SK-N-SH (cell line): ENCODE measurements around the gene SH3BP4. TPM values are rescaled to one million over a fixed set of nuclear protein-coding genes. Genes with fewer than 3 reads are reported as not detected.

Experiments used
- CTCF ChIA-PET: fragments of 300-600, 350-600 bp; formaldehyde crosslinking; extraction: SDS; loops from one replicate; lab custom pipeline; 2021; lab: Yijun Ruan, JAX
- POLR2A ChIA-PET: fragments of 350-600 bp; sonication (Branson Sonifier 250); formaldehyde crosslinking; extraction: SDS; loops from one replicate; lab custom pipeline; 2020; ENCODE audit warnings: antibody characterized with exemption, inconsistent platforms; lab: Yijun Ruan, JAX
- DNase-seq: peaks from one replicate; pipeline ENCODE4 v3.0.0; 2012
- H2AFZ ChIP-seq: fragments of 200-600 bp; sonication (generic); 2 replicates; pipeline ENCODE4 v1.8.1; 2016; ENCODE audit warnings: antibody characterized with exemption, mild to moderate bottlenecking, low read depth
- H3F3A ChIP-seq: fragments of 200-600 bp; sonication (generic); replicated peaks from 2 replicates; pipeline ENCODE3; 2016; ENCODE audit warnings: antibody characterized with exemption, mild to moderate bottlenecking; ENCODE audit not compliant: insufficient read depth
- H3K27ac ChIP-seq, 2 experiments: fragments of 200-500 bp in 1 of 2; fragments of 200-600 bp in 1 of 2; sonication (Bioruptor generic) in 1 of 2; sonication (generic), shearing (Covaris generic) in 1 of 2; 2 replicates each; pipeline versions ENCODE4 v1.5.1 to v1.6.1; 2014 to 2016; ENCODE audit warnings: low read depth in 2 of 2, inconsistent platforms in 1 of 2, low read length in 1 of 2, mild to moderate bottlenecking in 1 of 2, mixed read lengths in 1 of 2
- H3K27me3 ChIP-seq: fragments of 200-600 bp; sonication (generic), shearing (Covaris generic); 2 replicates; pipeline ENCODE4 v1.6.1; 2016; ENCODE audit warnings: mixed run types; ENCODE audit not compliant: insufficient read depth
- H3K36me3 ChIP-seq, 2 experiments: fragments of 200-500 bp in 1 of 2; fragments of 200-600 bp in 1 of 2; sonication (Bioruptor generic) in 1 of 2; sonication (generic) in 1 of 2; replicated peaks in 1 of 2; 2 replicates each; pipeline versions ENCODE3 to v1.5.1; 2014 to 2016; ENCODE audit warnings: low read length in 1 of 2, mild to moderate bottlenecking in 1 of 2; ENCODE audit not compliant: insufficient read depth in 2 of 2, control insufficient read depth in 1 of 2
- H3K4me1 ChIP-seq, 2 experiments: fragments of 200-500 bp in 1 of 2; fragments of 200-600 bp in 1 of 2; sonication (Bioruptor generic) in 1 of 2; sonication (generic), shearing (Covaris generic) in 1 of 2; 2 replicates each; pipeline versions ENCODE4 v1.5.1 to v1.6.1; 2014 to 2016; ENCODE audit warnings: low read depth in 1 of 2, low read length in 1 of 2, mixed run types in 1 of 2; ENCODE audit not compliant: insufficient read depth in 2 of 2, control insufficient read depth in 1 of 2
- H3K4me2 ChIP-seq: fragments of 200-600 bp; sonication (generic), shearing (Covaris generic); 2 replicates; pipeline ENCODE4 v1.6.1; 2017; ENCODE audit warnings: mixed run types
- H3K4me3 ChIP-seq, 2 experiments: fragments of 200-500 bp in 1 of 2; fragments of 200-600 bp in 1 of 2; sonication (Bioruptor generic) in 1 of 2; sonication (generic), shearing (Covaris generic) in 1 of 2; 2 replicates each; pipeline versions ENCODE4 v1.5.1 to v1.8.1; 2014 to 2016; ENCODE audit warnings: low read depth in 2 of 2, inconsistent platforms in 1 of 2, low read length in 1 of 2, mild to moderate bottlenecking in 1 of 2, mixed read lengths in 1 of 2, moderate library complexity in 1 of 2
- H3K79me2 ChIP-seq: fragments of 200-600 bp; sonication (generic); 2 replicates; pipeline ENCODE4 v1.8.1; 2017; ENCODE audit warnings: mild to moderate bottlenecking; ENCODE audit not compliant: insufficient read depth
- H3K9ac ChIP-seq: fragments of 200-600 bp; sonication (generic); 2 replicates; pipeline ENCODE4 v1.6.1; 2017; ENCODE audit warnings: mixed run types
- H3K9me2 ChIP-seq: fragments of 200-600 bp; sonication (generic); 2 replicates; pipeline ENCODE4 v1.6.1; 2017; ENCODE audit warnings: mixed run types
- H3K9me3 ChIP-seq: fragments of 200-600 bp; sonication (generic); 2 replicates; pipeline ENCODE4 v1.6.1; 2017; ENCODE audit warnings: mixed run types, mild to moderate bottlenecking, moderate library complexity
- H4K20me1 ChIP-seq: fragments of 200-600 bp; sonication (generic); 2 replicates; pipeline ENCODE4 v1.6.1; 2017; ENCODE audit warnings: mild to moderate bottlenecking, mixed run types; ENCODE audit not compliant: insufficient read depth
- CTCF ChIP-seq: fragments of 200-600 bp; sonication (generic); IDR thresholded peaks from 2 replicates; pipeline ENCODE4 v1.6.1; 2017; ENCODE audit warnings: antibody characterized with exemption, mild to moderate bottlenecking, moderate library complexity
- EZH2phosphoT487 ChIP-seq: fragments of 200-600 bp; sonication (generic); IDR thresholded peaks from 2 replicates; pipeline ENCODE4 v1.6.1; 2017; ENCODE audit warnings: low read depth, mixed run types, mild to moderate bottlenecking, antibody characterized with exemption, moderate library complexity, borderline replicate concordance
- FOSL2 ChIP-seq: IDR thresholded peaks from 2 replicates; pipeline ENCODE4 v1.4.0; 2012; ENCODE audit warnings: low read depth, mild to moderate bottlenecking, moderate library complexity, borderline replicate concordance
- FOXJ3 ChIP-seq: sonication (generic); formaldehyde crosslinking; IDR thresholded peaks from 2 replicates; pipeline ENCODE4 v1.5.1; 2020; ENCODE audit warnings: mild to moderate bottlenecking, missing genetic modification reagents
- GABPA ChIP-seq: IDR thresholded peaks from 2 replicates; pipeline ENCODE4 v1.4.0; 2012; ENCODE audit warnings: low read depth, mild to moderate bottlenecking
- GATA2 ChIP-seq: sonication (generic); formaldehyde crosslinking; IDR thresholded peaks from 2 replicates; pipeline ENCODE4 v1.5.0; 2020; ENCODE audit warnings: mild to moderate bottlenecking, missing genetic modification reagents
- IRF3 ChIP-seq: fragments of 150-350 bp; IDR thresholded peaks from 2 replicates; pipeline ENCODE4 v1.6.1; 2016; ENCODE audit warnings: mild to moderate bottlenecking, low read depth, low read length
- JUND ChIP-seq: IDR thresholded peaks from 2 replicates; pipeline ENCODE4 v1.4.0; 2012
- MAX ChIP-seq: IDR thresholded peaks from 2 replicates; pipeline ENCODE4 v1.4.0; 2012; ENCODE audit warnings: low read depth
- NRF1 ChIP-seq: IDR thresholded peaks from 2 replicates; pipeline ENCODE4 v1.6.1; 2012; ENCODE audit warnings: low read depth, mild to moderate bottlenecking, low read length
- PBX3 ChIP-seq: IDR thresholded peaks from 2 replicates; pipeline ENCODE4; 2012
- RAD21 ChIP-seq: IDR thresholded peaks from 2 replicates; pipeline ENCODE4 v1.6.1; 2012; ENCODE audit warnings: mild to moderate bottlenecking, low read length
- RCOR1 ChIP-seq: fragments of 150-350 bp; IDR thresholded peaks from 2 replicates; pipeline ENCODE4 v1.6.1; 2017; ENCODE audit warnings: antibody characterized with exemption, low read length
- REST ChIP-seq: IDR thresholded peaks from 2 replicates; pipeline ENCODE4 v1.6.1; 2012; ENCODE audit warnings: mild to moderate bottlenecking, low read depth, low read length, moderate library complexity
- SMC3 ChIP-seq: IDR thresholded peaks from 2 replicates; pipeline ENCODE4 v1.6.1; 2012; ENCODE audit warnings: low read depth, low read length, improper control_type of control experiment
- TAF1 ChIP-seq: IDR thresholded peaks from 2 replicates; pipeline ENCODE4 v1.6.1; 2012; ENCODE audit warnings: low read depth, mild to moderate bottlenecking, low read length, moderate library complexity, borderline replicate concordance
- USF1 ChIP-seq: IDR thresholded peaks from 2 replicates; pipeline ENCODE4 v1.4.0; 2012; ENCODE audit warnings: low read depth, borderline replicate concordance
- YY1 ChIP-seq: IDR thresholded peaks from 2 replicates; pipeline ENCODE4 v1.4.0; 2012; ENCODE audit warnings: low read depth, mild to moderate bottlenecking
- ZBTB33 ChIP-seq: IDR thresholded peaks from 2 replicates; pipeline ENCODE4 v1.4.0; 2012; ENCODE audit warnings: low read depth, borderline replicate concordance
- WGBS: methylation state at CpG from one replicate; pipeline ENCODE4 v1.1.6; 2017; ENCODE audit warnings: low lambda C conversion rate; 5-methylcytosine and 5-hydroxymethylcytosine counted together
- polyA plus RNA-seq, 3 experiments: library from polyadenylated mRNA; depleted of rRNA; stranded (reverse); fragments of >200 nt; gene quantifications; 2 replicates each; pipeline ENCODE4 v1.2.3, GENCODE V29; 2012

Gene SH3BP4
- polyA plus RNA-seq, 1 of the 3 experiments (the other 2 are of a cell fraction): 27.7 TPM

- H3K27me3 ChIP-seq: no peaks in the 10 kb centered on the region
- H3K4me2 ChIP-seq: peak overlapping the region; percentile 80
- H3K27ac ChIP-seq: peak overlapping the region; percentile 78 to 96
- TF ChIP-seq SMC3 (no peak), GABPA (no peak), TAF1 (no peak), YY1 (no peak), JUND (no peak), ZBTB33 (no peak), NRF1 (no peak), FOXJ3 (CRISPR knock-in tag) (no peak), PBX3 (no peak), MAX (no peak), USF1 (no peak), EZH2phosphoT487 (no peak), RCOR1 (no peak), GATA2 (CRISPR knock-in tag) (no peak), CTCF (no peak), IRF3 (no peak), RAD21 (no peak), REST (no peak), FOSL2 (no peak)
- no peak overlapping the region for H2AFZ ChIP-seq
- H3K79me2 ChIP-seq: peaks cover 93% of the 10 kb centered on the region
- H3K9me2 ChIP-seq: no peaks in the 10 kb centered on the region
- peak overlapping the region; percentile 1 to 12; a peak in 2 of 4 replicates for H3K4me3 ChIP-seq
- no peak for DNase-seq
- H3F3A ChIP-seq: peaks cover 31% of the 10 kb centered on the region
- POLR2A ChIA-PET: interaction anchor here (0.6 kb wide), 1 partner anchor 772 kb away, joined by 3 read pairs; no protein-coding TSS in a partner anchor
- WGBS: 87% methylated on average over 14 of the region's 17 CpGs
- peaks cover 4 to 13% of the 10 kb centered on the region in 2 experiments for H3K36me3 ChIP-seq
- H3K9ac ChIP-seq: peak overlapping the region; percentile 71
- CTCF ChIA-PET: interaction anchor here (0.8 to 2.0 kb wide), 3 partner anchors 10 to 125 kb away, joined by 3 to 8 read pairs (median 4); no protein-coding TSS in a partner anchor
- no peaks in the 10 kb centered on the region for H4K20me1 ChIP-seq
- peaks cover 31 to 44% of the 10 kb centered on the region in 2 experiments; a peak in 3 of 4 replicates for H3K4me1 ChIP-seq
- no peaks in the 10 kb centered on the region for H3K9me3 ChIP-seq
Measured at GRCh38 chr2:234982096-234982834, 30.4 kb downstream of the SH3BP4 start.
